AG04449 (cell line): ENCODE results near the gene CNTN4.

ENCODE experiments used
- CTCF ChIA-PET: fragments of 350-600 bp; formaldehyde crosslinking; extraction: SDS; loops from one replicate; lab custom pipeline; 2021; ENCODE audit warnings: antibody characterized with exemption; lab: Yijun Ruan, JAX
- POLR2A ChIA-PET: fragments of 400-600, 350-600 bp; formaldehyde crosslinking; extraction: SDS; loops from one replicate; lab custom pipeline; 2020; ENCODE audit warnings: antibody characterized with exemption, inconsistent platforms; lab: Yijun Ruan, JAX
- DNase-seq: peaks from one replicate; pipeline ENCODE4 v3.0.0-alpha.2; 2010; ENCODE audit warnings: low read depth, low spot score
- H3K4me3 ChIP-seq: 2 replicates; pipeline ENCODE4 v1.5.1; 2011; ENCODE audit warnings: low read depth, mild to moderate bottlenecking, control low read depth, low read length
- CTCF ChIP-seq: IDR thresholded peaks from one replicate; pipeline ENCODE4 v1.5.1; 2011; ENCODE audit warnings: mild to moderate bottlenecking, moderate library complexity, low read length, control low read depth, inconsistent platforms; ENCODE audit not compliant: insufficient read depth; ENCODE audit errors: missing control alignments

Gene CNTN4

GRCh38 chr3:2896308-2896939 lies 797.8 kb downstream of the CNTN4 start:
- TF ChIP-seq CTCF: no peak
- H3K4me3 ChIP-seq: no peak overlapping the region
- ChIA-PET POLR2A (no interaction called here), CTCF (no interaction called here)
- DNase-seq: no peak

- ChIA-PET CTCF (no interaction called here), POLR2A (no interaction called here)
- no peak for TF ChIP-seq CTCF
- no peak overlapping the region for H3K4me3 ChIP-seq
- DNase-seq: no peak
These were observed 799.2 kb downstream of the CNTN4 start for GRCh38 chr3:2897821-2898220.

- DNase-seq: no peak
- TF ChIP-seq CTCF: no peak
- H3K4me3 ChIP-seq: no peak overlapping the region
- ChIA-PET POLR2A (no interaction called here), CTCF (no interaction called here)
These were observed 800.1 kb downstream of the CNTN4 start for GRCh38 chr3:2898591-2899353.

GRCh38 chr3:2904054-2904453 lies 805.4 kb downstream of the CNTN4 start:
- POLR2A ChIA-PET: no interaction called here
- DNase-seq: no peak
- no peak overlapping the region for H3K4me3 ChIP-seq
- CTCF ChIA-PET: no interaction called here
- TF ChIP-seq CTCF: no peak

GRCh38 chr3:2908693-2909351 lies 810.2 kb downstream of the CNTN4 start:
- ChIA-PET CTCF (no interaction called here), POLR2A (no interaction called here)
- TF ChIP-seq CTCF: no peak
- DNase-seq: no peak
- no peak overlapping the region for H3K4me3 ChIP-seq

- DNase-seq: no peak
- TF ChIP-seq CTCF: no peak
- CTCF ChIA-PET: no interaction called here
- H3K4me3 ChIP-seq: no peak overlapping the region
- POLR2A ChIA-PET: no interaction called here
These were observed 812.3 kb downstream of the CNTN4 start for GRCh38 chr3:2910997-2911396.
